Measurements from ENCODE around the gene EIF4E2. TPM values are rescaled to one million over a fixed set of nuclear protein-coding genes. Genes with fewer than 3 reads are reported as not detected.

Gene EIF4E2
- total RNA-seq, 1 experiment from 2014 or later, result 76.6 TPM

DNA sequence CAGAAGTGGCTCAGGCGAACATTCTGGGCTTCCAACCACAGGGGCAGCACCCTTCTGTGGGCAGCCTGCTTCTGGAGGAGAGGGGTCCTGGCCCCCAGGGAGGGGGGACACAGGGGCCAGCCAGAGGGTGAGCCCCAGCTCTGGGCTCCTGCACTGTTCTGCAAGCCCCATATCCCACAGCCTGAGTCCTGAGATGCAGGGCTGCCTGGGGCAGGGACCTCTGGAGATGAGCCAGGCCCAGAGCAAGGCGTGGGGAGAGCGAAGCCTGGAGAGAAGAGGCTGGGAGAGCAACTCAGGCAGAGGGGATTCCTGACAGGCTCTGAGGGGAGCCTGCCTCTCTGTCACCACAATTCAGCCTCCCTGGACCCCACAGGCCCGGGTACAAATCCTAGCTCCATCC lies 43.8 kb upstream of the EIF4E2 start:
- CTCF ChIA-PET, result no interaction called here
- peaks cover 80% of the 10 kb centered on the region for H3K27me3 Mint-ChIP-seq (ENCODE audit: unreplicated experiment)
- H3K36me3 Mint-ChIP-seq (ENCODE audit: insufficient read depth, unreplicated experiment), result no peaks in the 10 kb centered on the region

GRCh38 chr2:232508251-232508650 lies 42.2 kb upstream of the EIF4E2 start:
- Mint-ChIP-seq H3K9me3 (ENCODE audit: low read depth, unreplicated experiment) (no peaks in the 10 kb centered on the region), H3K36me3 (ENCODE audit: insufficient read depth, unreplicated experiment) (no peaks in the 10 kb centered on the region), H3K27me3 (ENCODE audit: unreplicated experiment) (peaks cover 93% of the 10 kb centered on the region), H3K4me3 (ENCODE audit: low read depth, unreplicated experiment) (no peak overlapping the region), H3K4me1 (ENCODE audit: low read depth, unreplicated experiment) (no peaks in the 10 kb centered on the region), H3K27ac (ENCODE audit: unreplicated experiment) (no peak overlapping the region)
- BruUV-seq (replicated peaks), result no TSS peak
- DNase-seq, result no peak
- intact Hi-C loops (cut with micrococcal nuclease; ENCODE audit: unreplicated experiment), result no loop called here
- CTCF ChIA-PET, result no interaction called here
- TF ChIP-seq, protein P1, sequence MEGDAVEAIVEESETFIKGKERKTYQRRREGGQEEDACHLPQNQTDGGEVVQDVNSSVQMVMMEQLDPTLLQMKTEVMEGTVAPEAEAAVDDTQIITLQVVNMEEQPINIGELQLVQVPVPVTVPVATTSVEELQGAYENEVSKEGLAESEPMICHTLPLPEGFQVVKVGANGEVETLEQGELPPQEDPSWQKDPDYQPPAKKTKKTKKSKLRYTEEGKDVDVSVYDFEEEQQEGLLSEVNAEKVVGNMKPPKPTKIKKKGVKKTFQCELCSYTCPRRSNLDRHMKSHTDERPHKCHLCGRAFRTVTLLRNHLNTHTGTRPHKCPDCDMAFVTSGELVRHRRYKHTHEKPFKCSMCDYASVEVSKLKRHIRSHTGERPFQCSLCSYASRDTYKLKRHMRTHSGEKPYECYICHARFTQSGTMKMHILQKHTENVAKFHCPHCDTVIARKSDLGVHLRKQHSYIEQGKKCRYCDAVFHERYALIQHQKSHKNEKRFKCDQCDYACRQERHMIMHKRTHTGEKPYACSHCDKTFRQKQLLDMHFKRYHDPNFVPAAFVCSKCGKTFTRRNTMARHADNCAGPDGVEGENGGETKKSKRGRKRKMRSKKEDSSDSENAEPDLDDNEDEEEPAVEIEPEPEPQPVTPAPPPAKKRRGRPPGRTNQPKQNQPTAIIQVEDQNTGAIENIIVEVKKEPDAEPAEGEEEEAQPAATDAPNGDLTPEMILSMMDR (IDR thresholded peaks at IDR 0.05; ENCODE audit: unreplicated experiment), result no peak

More for the DNA sequence above, 43.8 kb upstream of the EIF4E2 start:
- Mint-ChIP-seq H3K4me1 (ENCODE audit: low read depth, unreplicated experiment) (no peaks in the 10 kb centered on the region), H3K27ac (ENCODE audit: unreplicated experiment) (no peak overlapping the region), H3K4me3 (ENCODE audit: low read depth, unreplicated experiment) (no peak overlapping the region), H3K9me3 (ENCODE audit: low read depth, unreplicated experiment) (no peaks in the 10 kb centered on the region)
- no TSS peak for BruUV-seq (replicated peaks)
- TF ChIP-seq, protein P1 (IDR thresholded peaks at IDR 0.05; ENCODE audit: unreplicated experiment), result no peak
- intact Hi-C loops (cut with micrococcal nuclease; ENCODE audit: unreplicated experiment), result no loop called here
- no peak for DNase-seq

DNA sequence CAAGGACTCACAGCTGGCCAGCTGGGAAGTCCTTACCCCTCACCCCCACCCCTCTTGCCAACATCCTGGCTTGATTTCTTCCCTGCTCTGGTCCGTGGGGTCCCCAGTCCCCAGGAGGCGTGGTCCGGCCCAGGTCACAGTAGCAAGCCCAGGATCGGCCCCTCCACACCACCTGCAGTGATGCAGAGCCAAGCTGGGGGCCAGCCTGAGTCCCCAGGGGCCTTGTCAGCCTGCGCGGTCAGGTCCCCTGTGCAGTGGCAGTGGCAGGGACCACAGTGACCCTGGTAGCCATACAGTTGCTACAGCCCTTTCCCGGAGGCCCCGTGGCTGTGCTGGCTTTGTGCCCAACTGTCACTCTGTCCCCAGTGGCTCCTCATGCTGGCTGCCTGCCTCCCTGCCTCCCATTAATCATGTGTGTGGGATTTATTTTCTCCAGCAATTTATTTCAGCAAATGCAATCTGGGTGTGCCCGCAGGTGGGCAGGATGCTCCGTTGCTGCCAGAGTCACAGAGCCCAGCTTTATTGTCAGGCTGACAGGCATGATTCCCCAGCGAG lies 39.1 kb upstream of the EIF4E2 start:
- Mint-ChIP-seq H3K27ac (ENCODE audit: unreplicated experiment) (no peak overlapping the region), H3K9me3 (ENCODE audit: low read depth, unreplicated experiment) (no peaks in the 10 kb centered on the region), H3K36me3 (ENCODE audit: insufficient read depth, unreplicated experiment) (no peaks in the 10 kb centered on the region), H3K27me3 (ENCODE audit: unreplicated experiment) (peaks cover 90% of the 10 kb centered on the region), H3K4me3 (ENCODE audit: low read depth, unreplicated experiment) (no peak overlapping the region), H3K4me1 (ENCODE audit: low read depth, unreplicated experiment) (no peaks in the 10 kb centered on the region)
- TF ChIP-seq, protein P1 (IDR thresholded peaks at IDR 0.05; ENCODE audit: unreplicated experiment), result no peak
- no peak for DNase-seq
- CTCF ChIA-PET, result no interaction called here
- no TSS peak for BruUV-seq (replicated peaks)
- intact Hi-C loops (cut with micrococcal nuclease; ENCODE audit: unreplicated experiment), result no loop called here

DNA sequence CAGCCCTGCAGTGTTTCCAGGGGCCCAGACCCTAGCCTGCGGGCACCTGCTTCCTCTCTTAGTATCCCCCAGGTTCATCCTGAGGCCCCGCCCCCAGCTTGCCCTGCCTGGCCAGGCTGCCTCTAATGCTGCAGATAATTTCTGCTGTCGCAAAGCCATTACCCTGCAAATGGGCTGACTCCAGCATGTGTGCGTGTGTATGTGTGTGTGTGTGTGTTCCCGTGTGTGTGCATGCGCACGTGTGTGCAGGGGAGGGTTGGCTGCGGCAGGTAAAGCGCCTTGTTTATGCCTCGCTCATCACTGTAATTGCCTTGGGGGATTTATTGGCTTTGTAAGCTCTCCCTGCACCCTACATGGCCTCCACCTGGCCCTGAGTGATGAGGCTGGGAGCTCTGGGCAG lies 37.9 kb upstream of the EIF4E2 start:
- no peak overlapping the region for H3K4me3 Mint-ChIP-seq (ENCODE audit: low read depth, unreplicated experiment)
- CTCF ChIA-PET, result no interaction called here
- no peak overlapping the region for H3K27ac Mint-ChIP-seq (ENCODE audit: unreplicated experiment)

More for the DNA sequence above, 37.9 kb upstream of the EIF4E2 start:
- Mint-ChIP-seq H3K4me1 (ENCODE audit: low read depth, unreplicated experiment) (no peaks in the 10 kb centered on the region), H3K36me3 (ENCODE audit: insufficient read depth, unreplicated experiment) (no peaks in the 10 kb centered on the region), H3K9me3 (ENCODE audit: low read depth, unreplicated experiment) (no peaks in the 10 kb centered on the region), H3K27me3 (ENCODE audit: unreplicated experiment) (peaks cover 90% of the 10 kb centered on the region)
- TF ChIP-seq, protein P1 (IDR thresholded peaks at IDR 0.05; ENCODE audit: unreplicated experiment), result no peak
- DNase-seq, result no peak
- intact Hi-C loops (cut with micrococcal nuclease; ENCODE audit: unreplicated experiment), result no loop called here
- BruUV-seq (replicated peaks), result no TSS peak

Measured in Calu3 (cell line).